ENCODE data around the gene CAPN14.

The CAPN14 gene

GRCh38 chr2:31227110-31227509, 9.8 kb upstream of the CAPN14 start:
- DNase-seq (ENCODE audit: low read depth, low spot score): no peak

GRCh38 chr2:31226266-31226665, 9.0 kb upstream of the CAPN14 start:
- no peak for DNase-seq (ENCODE audit: low read depth, low spot score)

GRCh38 chr2:31223749-31224148, 6.4 kb upstream of the CAPN14 start:
- DNase-seq (ENCODE audit: low read depth, low spot score): no peak

- DNase-seq (ENCODE audit: low read depth, low spot score): no peak
Observed at GRCh38 chr2:31223026-31223425, 5.7 kb upstream of the CAPN14 start.

- DNase-seq (ENCODE audit: low read depth, low spot score): no peak
Observed at GRCh38 chr2:31222071-31222470, 4.8 kb upstream of the CAPN14 start.

- no peak for DNase-seq (ENCODE audit: low read depth, low spot score)
Observed at GRCh38 chr2:31221544-31221943, 4.2 kb upstream of the CAPN14 start.

GRCh38 chr2:31219131-31219969, 2.0 kb upstream of the CAPN14 start:
- DNase-seq (ENCODE audit: low read depth, low spot score): no peak

GRCh38 chr2:31216734-31217133, 581 bp downstream of the CAPN14 start:
- no peak for DNase-seq (ENCODE audit: low read depth, low spot score)

GRCh38 chr2:31214444-31214915, 2.8 kb downstream of the CAPN14 start:
- no peak for DNase-seq (ENCODE audit: low read depth, low spot score)

- no peak for DNase-seq (ENCODE audit: low read depth, low spot score)
Observed at GRCh38 chr2:31213601-31214443, 3.5 kb downstream of the CAPN14 start.

GRCh38 chr2:31212659-31213600, 4.4 kb downstream of the CAPN14 start:
- no peak for DNase-seq (ENCODE audit: low read depth, low spot score)

GRCh38 chr2:31208240-31208639, 9.1 kb downstream of the CAPN14 start:
- DNase-seq (ENCODE audit: low read depth, low spot score): no peak

- DNase-seq (ENCODE audit: low read depth, low spot score): no peak
Observed at GRCh38 chr2:31207790-31208189, 9.5 kb downstream of the CAPN14 start.

- DNase-seq (ENCODE audit: low read depth, low spot score): no peak
Observed at GRCh38 chr2:31205613-31206012, 11.7 kb downstream of the CAPN14 start.

- no peak for DNase-seq (ENCODE audit: low read depth, low spot score)
Observed at GRCh38 chr2:31205186-31205585, 12.1 kb downstream of the CAPN14 start.

- DNase-seq (ENCODE audit: low read depth, low spot score): no peak
Observed at GRCh38 chr2:31204783-31205182, 12.5 kb downstream of the CAPN14 start.

GRCh38 chr2:31203916-31204315, 13.4 kb downstream of the CAPN14 start:
- DNase-seq (ENCODE audit: low read depth, low spot score): no peak

GRCh38 chr2:31202833-31203232, 14.5 kb downstream of the CAPN14 start:
- DNase-seq (ENCODE audit: low read depth, low spot score): no peak

GRCh38 chr2:31202041-31202440, 15.3 kb downstream of the CAPN14 start:
- DNase-seq (ENCODE audit: low read depth, low spot score): no peak

GRCh38 chr2:31200972-31201371, 16.3 kb downstream of the CAPN14 start:
- DNase-seq (ENCODE audit: low read depth, low spot score): no peak

- DNase-seq (ENCODE audit: low read depth, low spot score): no peak
Observed at GRCh38 chr2:31199206-31199605, 18.1 kb downstream of the CAPN14 start.

GRCh38 chr2:31197669-31198068, 19.6 kb downstream of the CAPN14 start:
- DNase-seq (ENCODE audit: low read depth, low spot score): no peak

Data from iPS DF 19.7 (cell line).